Hematopoietic multipotent progenitor cell (in vitro differentiated cells): ENCODE measurements around the gene WDR41. TPM values are rescaled to one million over a fixed set of nuclear protein-coding genes. Genes with fewer than 3 reads are reported as not detected.
"Not testable (repeated sequence)": the region's sequence is repeated elsewhere in the genome, so short reads cannot be mapped to it uniquely, and the experiment has no call there.

Source experiments
- DNase-seq, 3 donors: peaks; one replicate each; pipeline ENCODE4 v3.0.0-alpha.2; 2011 to 2015; ENCODE audit warnings: low read depth in 2 of 3, low spot score in 2 of 3
- total RNA-seq: library from RNA; depleted of rRNA; stranded (reverse); fragments of >200 nt; gene quantifications from one replicate; pipeline ENCODE4 v1.2.3, GENCODE V29; 2012

WDR41 gene
- total RNA-seq, 1 donor = 33.1 TPM

DNA sequence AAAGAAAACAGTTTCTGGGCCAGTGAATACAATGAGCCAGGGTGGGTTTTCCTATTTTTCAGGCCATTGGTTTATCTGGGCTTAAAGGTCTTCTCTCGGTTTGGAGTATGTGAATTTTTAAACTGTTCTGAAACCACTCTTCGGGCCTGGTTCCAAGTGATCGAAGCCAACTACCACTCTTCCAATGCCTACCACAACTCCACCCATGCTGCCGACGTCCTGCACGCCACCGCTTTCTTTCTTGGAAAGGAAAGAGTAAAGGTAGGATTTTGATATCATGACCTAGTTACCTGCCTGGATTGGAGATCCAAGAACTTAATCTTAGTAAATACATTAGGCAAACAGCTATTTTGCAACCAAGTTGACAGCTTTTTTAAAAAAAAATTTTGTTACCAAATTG lies 79.1 kb downstream of the WDR41 start:
- DNase-seq = no peak

DNA sequence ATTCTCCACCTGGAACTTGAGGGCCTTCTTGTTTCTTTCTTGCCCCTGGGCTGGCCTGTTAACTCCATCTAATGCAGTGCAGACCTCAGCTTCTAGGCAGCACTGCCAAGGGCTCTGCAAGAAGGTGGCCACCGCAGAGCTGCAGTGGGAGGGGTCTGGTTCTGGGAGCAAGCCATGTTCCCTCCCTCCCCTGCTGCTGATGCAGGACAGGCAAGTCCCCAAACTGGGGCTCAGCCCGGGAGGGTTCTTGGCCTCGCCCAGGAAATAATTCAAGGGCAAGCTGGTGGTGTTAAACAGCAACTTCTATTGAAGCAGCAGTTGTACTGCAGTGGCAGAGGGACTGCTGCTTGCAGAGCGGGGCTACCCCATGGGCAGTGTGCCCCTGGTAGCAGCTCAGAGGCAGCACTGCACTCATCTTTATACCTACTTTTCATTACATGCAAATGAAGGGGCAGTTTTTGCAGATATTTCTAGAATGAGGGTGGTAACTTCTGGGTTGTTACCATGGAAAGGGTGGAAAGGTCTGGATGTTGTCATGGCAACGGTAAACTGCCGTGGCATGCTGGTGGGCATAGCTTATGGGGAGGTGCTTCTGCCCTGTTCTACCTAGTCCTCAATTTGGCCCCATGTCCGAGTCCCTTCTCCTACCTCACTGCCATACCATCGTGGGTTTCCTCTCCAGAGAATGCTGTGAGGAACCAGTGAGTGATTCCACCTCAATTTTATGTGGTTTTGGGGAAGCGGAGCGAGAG lies 82.1 kb downstream of the WDR41 start:
- no peak for DNase-seq

DNA sequence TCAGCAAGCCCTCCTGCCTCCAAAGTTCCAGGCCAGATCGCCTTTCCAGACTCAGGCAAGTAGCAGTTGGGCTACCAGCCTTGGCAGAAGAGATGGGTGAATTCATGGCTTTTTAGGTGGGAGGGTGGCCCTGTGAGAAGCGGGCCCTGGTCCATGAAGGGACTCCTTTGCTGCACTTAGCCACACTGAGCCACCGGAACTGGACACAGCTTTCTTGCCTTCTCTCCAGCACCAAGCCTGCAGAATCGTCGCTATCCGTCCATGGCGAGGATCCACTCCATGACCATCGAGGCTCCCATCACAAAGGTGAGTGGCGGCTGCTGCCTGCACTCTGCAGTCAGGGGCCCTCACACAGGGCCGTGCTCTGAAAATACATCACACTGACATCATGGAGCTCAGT lies 85.0 kb downstream of the WDR41 start:
- no peak for DNase-seq

DNA sequence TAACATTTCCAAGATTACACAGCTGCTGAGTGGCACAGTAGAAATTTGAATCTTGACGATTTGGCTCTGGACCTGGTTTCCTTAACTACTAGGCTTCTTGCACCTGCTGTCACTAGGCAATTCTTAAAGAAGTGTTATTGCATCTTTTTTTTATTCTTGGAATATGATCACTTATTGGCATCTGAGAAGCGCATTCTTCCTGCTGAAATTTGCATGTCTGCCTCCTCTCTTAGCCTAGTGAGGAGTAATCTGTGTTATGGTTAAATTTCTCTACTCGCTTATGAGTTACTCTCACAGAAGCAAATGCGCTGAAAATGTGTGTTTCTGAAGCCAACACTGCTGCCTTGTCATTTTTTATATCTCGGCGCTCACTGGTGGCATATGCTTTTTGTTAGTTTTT lies 89.3 kb downstream of the WDR41 start:
- DNase-seq = no peak

DNA sequence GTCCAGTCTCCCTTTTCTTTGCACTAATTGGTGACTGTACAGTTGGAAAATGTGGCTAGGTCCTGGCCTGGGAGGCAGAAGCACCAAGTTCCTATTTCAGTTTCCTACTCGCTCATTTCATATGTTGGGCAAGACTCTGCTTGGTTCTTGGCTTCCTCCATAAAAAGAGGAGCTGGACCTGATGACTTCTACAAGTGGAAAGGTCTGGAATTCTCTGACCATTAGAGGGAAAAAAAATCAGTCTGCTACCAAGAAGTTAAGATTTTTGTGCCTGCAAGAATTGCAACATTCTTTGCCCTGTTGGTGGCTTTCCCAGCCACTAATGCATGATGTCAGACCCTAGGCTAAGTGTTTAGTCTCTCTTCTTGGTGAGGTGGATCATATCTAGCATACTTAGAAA lies 91.5 kb downstream of the WDR41 start:
- DNase-seq = no peak

DNA sequence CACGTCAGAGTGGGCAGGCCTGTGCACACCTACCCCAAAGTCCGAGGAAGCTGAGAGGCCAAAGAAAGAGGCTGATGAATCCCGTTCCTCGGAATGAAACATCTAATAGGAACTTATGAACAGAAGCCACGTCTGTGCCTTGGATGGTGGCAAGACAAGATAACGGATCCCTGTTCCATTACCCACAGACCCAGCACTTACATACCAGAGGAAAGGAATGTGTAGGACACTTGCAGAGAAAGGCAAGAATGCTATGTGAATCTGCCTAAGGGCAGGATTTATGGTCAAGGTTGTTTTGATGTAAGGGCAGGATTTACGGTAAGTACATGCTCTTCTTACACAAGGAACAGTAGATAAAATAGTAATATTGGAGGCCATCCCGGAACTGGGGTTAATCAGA lies 93.2 kb downstream of the WDR41 start:
- no peak for DNase-seq

DNA sequence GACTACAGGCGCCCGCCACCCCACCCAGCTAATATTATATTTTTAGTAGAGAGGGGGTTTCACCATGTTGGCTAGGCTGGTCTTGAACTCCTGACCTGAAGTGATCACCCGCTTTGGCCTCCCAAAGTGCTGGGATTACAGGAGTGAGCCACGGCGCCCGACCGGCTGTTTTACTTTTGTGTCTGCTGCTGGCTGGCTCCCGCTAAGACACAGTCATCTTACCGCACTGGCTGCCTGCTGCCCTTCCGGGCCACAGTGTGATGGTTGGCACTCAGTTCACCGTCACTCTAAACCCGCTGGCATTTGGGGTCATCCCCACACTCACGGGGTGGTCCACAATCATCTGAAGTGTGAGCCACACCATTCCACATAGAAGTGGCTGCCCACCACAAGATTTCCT lies 93.7 kb downstream of the WDR41 start:
- DNase-seq = no peak

DNA sequence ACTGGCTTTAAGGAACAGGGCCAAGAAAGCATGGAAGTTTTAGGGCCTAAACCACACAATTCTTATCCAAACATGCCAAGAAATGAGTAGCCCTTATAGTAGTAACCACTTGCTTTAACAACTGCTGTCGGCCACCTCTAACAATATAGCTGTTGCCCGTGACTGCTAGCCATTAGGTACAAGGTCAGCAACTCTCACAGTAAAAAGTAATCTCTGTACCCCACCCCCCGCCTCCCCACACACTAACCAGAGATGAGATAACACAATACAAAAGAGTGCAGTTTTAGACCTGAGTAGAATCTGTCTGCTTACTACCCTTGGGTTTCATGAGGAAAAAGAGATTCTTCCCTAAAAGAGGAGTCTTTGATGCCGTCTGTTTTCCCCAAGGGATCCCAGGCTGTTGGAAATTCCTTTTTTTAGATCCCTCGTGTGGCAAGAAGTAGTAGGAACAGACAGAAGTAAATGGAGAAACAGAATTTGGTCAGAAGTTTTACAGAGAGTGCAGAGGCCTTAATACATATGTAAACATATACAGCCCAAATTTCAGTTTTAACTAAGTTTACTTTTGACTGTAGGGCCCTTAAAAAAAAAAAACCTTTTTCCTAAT lies 94.3 kb downstream of the WDR41 start:
- DNase-seq = no peak

DNA sequence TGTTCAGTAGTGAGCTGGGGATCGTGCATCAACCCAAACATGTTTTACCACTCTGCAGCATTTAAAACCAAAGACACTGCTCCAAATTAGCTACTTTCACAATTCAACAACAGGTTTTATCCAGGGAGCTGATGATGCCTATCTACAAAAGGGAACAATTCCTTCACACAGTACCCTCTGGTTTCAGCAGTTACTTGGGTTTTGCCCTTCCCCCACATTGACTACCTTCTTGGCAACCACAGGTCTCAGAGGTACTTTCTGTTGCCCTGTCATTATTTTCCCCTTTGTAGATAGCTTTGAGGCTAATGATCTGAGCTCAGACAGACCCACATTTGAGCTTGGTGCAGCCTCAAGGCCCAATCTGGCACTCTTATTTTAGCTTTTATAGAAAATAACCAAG lies 96.1 kb downstream of the WDR41 start:
- no peak for DNase-seq

DNA sequence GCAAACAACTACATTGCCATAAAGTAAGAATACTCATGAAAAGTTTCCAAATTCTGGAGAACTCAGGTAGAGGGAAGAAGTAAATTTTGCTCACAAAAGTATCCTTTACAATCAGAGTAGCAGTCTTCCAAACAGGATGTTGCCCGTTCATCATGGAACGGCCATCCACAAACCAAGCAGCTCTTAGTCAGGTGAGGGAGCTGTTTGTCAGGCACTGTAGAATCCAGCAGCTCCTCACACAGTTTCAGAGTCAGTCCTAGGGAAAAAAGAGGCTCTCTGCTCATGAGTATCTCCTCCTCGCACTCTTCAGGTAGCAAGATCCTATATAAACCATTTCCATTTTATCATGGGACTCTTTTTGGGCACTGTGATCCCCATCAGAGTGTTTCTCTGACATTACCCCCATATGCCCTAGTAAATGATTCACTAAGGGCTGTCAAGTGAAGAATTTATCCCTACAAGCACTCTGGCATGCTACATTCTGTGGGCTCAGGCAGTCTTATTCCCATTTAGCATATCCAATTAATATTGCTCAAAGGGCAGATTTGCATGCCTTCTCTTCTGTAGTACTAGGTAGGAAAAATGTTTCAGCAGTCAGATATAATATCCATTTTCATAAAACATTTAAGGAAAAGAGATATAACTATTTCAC lies 97.9 kb downstream of the WDR41 start:
- no peak for DNase-seq

DNA sequence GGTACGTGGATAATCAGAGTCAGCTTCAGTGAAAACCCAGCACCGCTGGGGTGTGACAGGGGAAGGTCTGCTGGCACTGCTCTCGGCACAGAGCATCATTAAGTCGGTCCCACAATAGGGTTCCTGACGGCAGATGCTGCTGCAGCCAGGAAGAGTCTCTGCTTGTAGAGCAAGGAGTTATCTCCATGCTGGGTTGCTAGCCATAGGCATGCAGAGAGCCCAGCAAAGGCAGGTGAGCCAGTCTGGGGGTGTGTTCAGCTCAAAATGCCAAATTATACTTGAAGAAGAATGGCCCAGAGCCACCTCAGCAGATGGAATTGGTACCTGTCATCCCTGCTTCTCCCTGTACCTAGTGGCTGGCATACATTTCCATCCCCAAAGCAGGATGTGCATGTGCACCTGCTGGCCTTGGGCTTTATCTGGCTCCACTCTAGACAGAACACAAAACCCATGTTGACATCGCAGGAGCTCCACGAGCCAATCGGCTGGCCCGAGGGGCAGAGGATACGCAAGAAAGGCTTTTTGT lies 100.8 kb downstream of the WDR41 start:
- no peak for DNase-seq

DNA sequence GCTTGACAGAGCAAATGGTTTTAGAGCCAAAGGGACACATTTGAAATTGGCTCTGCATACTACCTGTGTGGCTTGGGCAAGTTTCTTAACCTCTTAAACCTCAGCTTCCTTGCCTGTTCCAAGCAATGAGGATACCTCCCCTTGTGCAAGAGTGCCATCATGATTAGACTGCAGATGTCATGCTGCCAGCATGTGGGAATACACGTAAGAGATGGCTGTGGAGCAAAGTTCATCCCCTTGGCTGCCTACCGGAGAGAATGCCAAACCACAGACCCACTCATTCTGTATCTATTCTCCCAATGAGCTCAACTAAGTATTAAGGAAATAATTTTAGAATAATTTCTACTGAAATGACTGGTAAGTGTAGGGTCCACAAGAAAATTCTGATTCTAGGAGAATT lies 101.3 kb downstream of the WDR41 start:
- DNase-seq = no peak

DNA sequence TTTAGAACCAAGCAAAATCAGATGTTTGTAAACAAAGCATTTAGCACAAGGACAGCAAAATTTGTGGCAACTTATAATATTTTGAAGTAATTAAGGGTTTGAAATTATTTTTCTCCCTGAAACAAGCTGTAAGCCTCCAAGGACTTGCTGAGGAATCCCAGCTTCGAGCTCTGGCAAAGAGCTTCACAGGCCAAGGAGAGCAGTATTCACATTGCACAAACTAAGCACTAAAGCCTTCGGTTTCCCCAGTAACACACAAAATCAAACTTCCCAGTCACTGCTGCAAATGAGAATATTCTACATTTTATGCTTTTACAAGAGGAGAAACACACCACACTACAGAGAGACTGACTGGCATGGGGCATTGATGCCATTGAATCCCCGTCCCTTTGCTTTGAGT lies 101.9 kb downstream of the WDR41 start:
- DNase-seq = no peak

DNA sequence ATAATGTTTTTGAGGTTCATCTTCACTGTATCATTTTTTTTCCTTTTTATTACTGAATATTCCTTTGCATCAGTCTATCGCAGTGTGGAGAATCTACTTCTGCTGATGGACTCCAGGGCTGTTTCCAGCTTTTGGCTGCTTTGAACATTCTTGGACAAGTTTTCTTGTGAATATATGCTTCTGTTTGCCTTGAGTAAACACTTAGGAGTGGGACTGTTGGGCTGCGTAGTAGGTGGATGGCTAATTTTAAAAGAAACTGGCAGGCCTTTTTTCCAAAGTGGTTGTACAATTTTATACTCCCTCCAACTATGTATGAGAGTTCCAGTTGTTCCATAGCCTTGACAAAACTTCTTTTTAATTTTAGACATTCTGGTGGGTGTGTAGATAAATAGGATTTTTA lies 102.4 kb downstream of the WDR41 start:
- DNase-seq = no peak

DNA sequence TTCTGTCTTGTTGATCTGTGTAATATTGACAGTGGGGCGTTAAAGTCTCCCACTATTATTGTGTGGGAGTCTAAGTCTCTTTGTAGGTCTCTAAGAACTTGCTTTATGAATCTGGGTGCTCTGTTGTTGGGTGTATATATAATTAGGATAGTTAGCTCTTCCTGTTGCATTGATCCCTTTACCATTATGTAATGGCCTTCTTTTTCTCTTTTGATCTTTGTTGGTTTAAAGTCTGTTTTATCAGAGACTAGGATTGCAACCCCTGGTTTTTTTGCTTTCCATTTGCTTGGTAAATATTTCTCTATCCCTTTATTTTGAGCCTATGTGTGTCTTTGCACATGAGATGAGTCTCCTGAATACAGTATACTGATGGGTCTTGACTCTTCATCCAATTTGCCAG lies 105.8 kb downstream of the WDR41 start:
- DNase-seq = not testable (repeated sequence)

DNA sequence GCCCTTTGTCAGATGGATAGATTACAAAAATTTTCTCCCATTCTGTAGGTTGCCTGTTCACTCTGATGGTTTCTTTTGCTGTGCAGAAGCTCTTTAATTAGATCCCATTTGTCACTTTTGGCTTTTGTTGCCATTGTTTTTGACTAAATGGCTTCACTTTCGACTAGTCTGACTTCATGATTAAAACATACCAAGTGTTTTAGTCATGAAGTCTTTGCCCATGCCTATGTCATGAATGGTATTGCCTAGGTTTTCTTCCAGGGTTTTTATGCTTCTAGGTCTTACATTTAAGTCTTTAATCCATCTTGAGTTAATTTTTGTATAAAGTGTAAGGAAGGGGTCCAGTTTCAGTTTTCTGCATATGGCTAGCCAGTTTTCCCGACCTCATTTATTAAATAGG lies 108.8 kb downstream of the WDR41 start:
- DNase-seq = not testable (repeated sequence)

Other genes with a start within 250 kb of the WDR41 start
- under 0.01 TPM for gene OTP, start 146.4 kb upstream of the WDR41 start, total RNA-seq